Fibroblast of the aortic adventitia (primary cell): ENCODE results near the gene PCDHGA9. TPM values are rescaled to one million over a fixed set of nuclear protein-coding genes. Genes with fewer than 3 reads are reported as not detected.

Experiments used
- DNase-seq: peaks from one replicate; pipeline ENCODE4 v3.0.0-alpha.2; 2010; ENCODE audit warnings: low read depth
- H3K4me3 ChIP-seq: 2 replicates; pipeline ENCODE4 v1.5.1; 2011; ENCODE audit warnings: low read depth, mild to moderate bottlenecking, control low read depth, low read length, moderate library complexity
- total RNA-seq: library from RNA; depleted of rRNA; stranded (reverse); fragments of >200 nt; gene quantifications from 2 replicates; pipeline ENCODE4 v1.2.3, GENCODE V29; 2012; ENCODE audit warnings: low replicate concordance
- TF ChIP-seq, protein P1 (sequence below): IDR thresholded peaks from 2 replicates; pipeline ENCODE4 v1.5.1; 2011; ENCODE audit warnings: mild to moderate bottlenecking, low read length, control low read depth, inconsistent platforms; ENCODE audit not compliant: insufficient read depth

Gene PCDHGA9
- total RNA-seq, 1 donor = 7.3 TPM

DNA sequence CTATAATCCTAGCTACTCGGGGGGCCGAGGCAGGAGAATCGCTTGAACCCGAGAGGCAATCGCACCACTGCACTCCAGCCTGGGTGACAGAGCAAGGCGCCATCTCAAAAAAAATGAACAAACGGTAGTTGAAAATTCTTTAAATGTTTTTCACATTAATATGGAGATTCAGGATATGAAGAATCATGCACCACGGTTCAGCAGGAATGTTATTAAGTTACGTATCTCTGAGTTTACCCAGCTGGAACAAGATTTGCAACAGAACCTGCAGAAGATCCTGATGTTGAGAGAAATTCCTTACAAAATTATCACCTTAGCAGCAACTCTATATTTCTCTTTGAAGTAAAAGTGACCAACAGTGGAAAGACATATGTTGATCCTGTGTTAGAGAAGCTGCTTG is 37.8 kb downstream of the PCDHGA9 start:
- no peak for DNase-seq
- TF ChIP-seq, protein P1, sequence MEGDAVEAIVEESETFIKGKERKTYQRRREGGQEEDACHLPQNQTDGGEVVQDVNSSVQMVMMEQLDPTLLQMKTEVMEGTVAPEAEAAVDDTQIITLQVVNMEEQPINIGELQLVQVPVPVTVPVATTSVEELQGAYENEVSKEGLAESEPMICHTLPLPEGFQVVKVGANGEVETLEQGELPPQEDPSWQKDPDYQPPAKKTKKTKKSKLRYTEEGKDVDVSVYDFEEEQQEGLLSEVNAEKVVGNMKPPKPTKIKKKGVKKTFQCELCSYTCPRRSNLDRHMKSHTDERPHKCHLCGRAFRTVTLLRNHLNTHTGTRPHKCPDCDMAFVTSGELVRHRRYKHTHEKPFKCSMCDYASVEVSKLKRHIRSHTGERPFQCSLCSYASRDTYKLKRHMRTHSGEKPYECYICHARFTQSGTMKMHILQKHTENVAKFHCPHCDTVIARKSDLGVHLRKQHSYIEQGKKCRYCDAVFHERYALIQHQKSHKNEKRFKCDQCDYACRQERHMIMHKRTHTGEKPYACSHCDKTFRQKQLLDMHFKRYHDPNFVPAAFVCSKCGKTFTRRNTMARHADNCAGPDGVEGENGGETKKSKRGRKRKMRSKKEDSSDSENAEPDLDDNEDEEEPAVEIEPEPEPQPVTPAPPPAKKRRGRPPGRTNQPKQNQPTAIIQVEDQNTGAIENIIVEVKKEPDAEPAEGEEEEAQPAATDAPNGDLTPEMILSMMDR = no peak
- no peak overlapping the region for H3K4me3 ChIP-seq

GRCh38 chr5:141441571-141442170 is 39.1 kb downstream of the PCDHGA9 start:
- DNase-seq = no peak
- no peak overlapping the region for H3K4me3 ChIP-seq
- TF ChIP-seq, protein P1 = no peak

Other genes starting within 250 kb of the PCDHGA9 start
- 0.63 and 0.98 TPM in 2 replicates for gene PCDHB7, start 230.1 kb upstream of the PCDHGA9 start, total RNA-seq
- gene PCDHB8, start 225.0 kb upstream of the PCDHGA9 start, total RNA-seq = 0.16 and 0.27 TPM in 2 replicates
- 0.25 and 0.36 TPM in 2 replicates for gene PCDHB16, start 220.4 kb upstream of the PCDHGA9 start, total RNA-seq
- gene PCDHB9, start 215.6 kb upstream of the PCDHGA9 start, total RNA-seq = 0.41 and 1.2 TPM in 2 replicates
- 0.36 and 0.41 TPM in 2 replicates for gene PCDHB10, start 210.4 kb upstream of the PCDHGA9 start, total RNA-seq
- gene PCDHB11, start 203.2 kb upstream of the PCDHGA9 start, total RNA-seq = 0.08 and 0.27 TPM in 2 replicates
- gene PCDHB12, start 194.1 kb upstream of the PCDHGA9 start, total RNA-seq = 0.18 and 0.25 TPM in 2 replicates
- 0.27 and 0.65 TPM in 2 replicates for gene PCDHB13, start 188.9 kb upstream of the PCDHGA9 start, total RNA-seq
- gene PCDHB14, start 179.4 kb upstream of the PCDHGA9 start, total RNA-seq = 0.45 and 0.74 TPM in 2 replicates
- 0.09 TPM in 1 of 2 replicates, not detected in the other for gene PCDHB15, start 157.4 kb upstream of the PCDHGA9 start, total RNA-seq
- gene SLC25A2, start 98.7 kb upstream of the PCDHGA9 start, total RNA-seq = 0.72 TPM in 1 of 2 replicates, not detected in the other
- gene TAF7, start 82.0 kb upstream of the PCDHGA9 start, total RNA-seq = 62.1 and 66.0 TPM in 2 replicates
- gene PCDHGA1, start 72.3 kb upstream of the PCDHGA9 start, total RNA-seq = 0.90 and 1.4 TPM in 2 replicates
- gene PCDHGA2, start 64.0 kb upstream of the PCDHGA9 start, total RNA-seq = 2.5 and 3.9 TPM in 2 replicates
- 1.1 and 4.4 TPM in 2 replicates for gene PCDHGA3, start 58.9 kb upstream of the PCDHGA9 start, total RNA-seq
- gene PCDHGB1, start 52.7 kb upstream of the PCDHGA9 start, total RNA-seq = 3.1 and 4.2 TPM in 2 replicates
- gene PCDHGA4, start 47.8 kb upstream of the PCDHGA9 start, total RNA-seq = 3.7 and 9.9 TPM in 2 replicates
- gene PCDHGB2, start 42.8 kb upstream of the PCDHGA9 start, total RNA-seq = 1.3 and 5.7 TPM in 2 replicates
- 1.7 and 3.5 TPM in 2 replicates for gene PCDHGA5, start 38.6 kb upstream of the PCDHGA9 start, total RNA-seq
- 7.7 and 9.6 TPM in 2 replicates for gene PCDHGB3, start 32.5 kb upstream of the PCDHGA9 start, total RNA-seq
- gene PCDHGA6, start 28.9 kb upstream of the PCDHGA9 start, total RNA-seq = 3.9 and 7.4 TPM in 2 replicates
- 2.9 and 8.4 TPM in 2 replicates for gene PCDHGA7, start 20.0 kb upstream of the PCDHGA9 start, total RNA-seq
- 9.0 and 17.4 TPM in 2 replicates for gene PCDHGB4, start 15.1 kb upstream of the PCDHGA9 start, total RNA-seq
- gene PCDHGA8, start 10.1 kb upstream of the PCDHGA9 start, total RNA-seq = 2.5 and 3.8 TPM in 2 replicates
- 8.5 and 19.9 TPM in 2 replicates for gene PCDHGB5, start 4.8 kb upstream of the PCDHGA9 start, total RNA-seq
- 3.8 and 5.8 TPM in 2 replicates for gene PCDHGB6, start 5.2 kb downstream of the PCDHGA9 start, total RNA-seq
- gene PCDHGA10, start 10.2 kb downstream of the PCDHGA9 start, total RNA-seq = 10.6 and 22.2 TPM in 2 replicates
- 16.7 and 22.1 TPM in 2 replicates for gene PCDHGB7, start 14.9 kb downstream of the PCDHGA9 start, total RNA-seq
- gene PCDHGA11, start 18.3 kb downstream of the PCDHGA9 start, total RNA-seq = 7.6 and 17.8 TPM in 2 replicates
- gene PCDHGA12, start 27.7 kb downstream of the PCDHGA9 start, total RNA-seq = 39.7 and 50.5 TPM in 2 replicates
- 53.7 and 97.7 TPM in 2 replicates for gene PCDHGC3, start 73.2 kb downstream of the PCDHGA9 start, total RNA-seq
- gene PCDHGC4, start 82.3 kb downstream of the PCDHGA9 start, total RNA-seq = 2.5 and 5.2 TPM in 2 replicates
- 7.0 and 10.5 TPM in 2 replicates for gene PCDHGC5, start 86.3 kb downstream of the PCDHGA9 start, total RNA-seq
- 16.3 and 22.1 TPM in 2 replicates for gene DIAPH1, start 216.2 kb downstream of the PCDHGA9 start, total RNA-seq
- 48.4 and 51.4 TPM in 2 replicates for gene HDAC3, start 234.1 kb downstream of the PCDHGA9 start, total RNA-seq
- 2.6 and 6.6 TPM in 2 replicates for gene RELL2, start 234.2 kb downstream of the PCDHGA9 start, total RNA-seq
- gene FCHSD1, start 248.6 kb downstream of the PCDHGA9 start, total RNA-seq = 19.9 and 39.8 TPM in 2 replicates